Liver (tissue), 9 donors: ENCODE data around the gene CHST3. TPM values are rescaled to one million over a fixed set of nuclear protein-coding genes. Genes with fewer than 3 reads are reported as not detected.
A peak's percentile ranks its signal among the peaks of the same experiment; 100 is the strongest.

Source experiments
- DNase-seq: peaks from one replicate; pipeline ENCODE4 v3.0.0-alpha.2; 2017; ENCODE audit warnings: low spot score
- H3K27ac ChIP-seq, 2 donors: one replicate each; pipeline ENCODE4 v1.7.0; 2013; ENCODE audit warnings: inconsistent platforms in 2 of 2, low read length in 2 of 2, control low read depth in 1 of 2, low read depth in 1 of 2, mild to moderate bottlenecking in 1 of 2
- H3K27me3 ChIP-seq, 4 donors: one replicate each; pipeline versions ENCODE4 v1.6.1 to v1.7.0; 2013; ENCODE audit warnings: low read length in 3 of 4, inconsistent platforms in 1 of 4, mild to moderate bottlenecking in 1 of 4, moderate library complexity in 1 of 4; ENCODE audit not compliant: control insufficient read depth in 4 of 4, insufficient read depth in 4 of 4
- H3K36me3 ChIP-seq, 4 donors: one replicate each; pipeline versions ENCODE4 v1.6.1 to v1.7.0; 2013; ENCODE audit warnings: low read length in 3 of 4, mild to moderate bottlenecking in 3 of 4, low read depth in 1 of 4, moderate library complexity in 1 of 4; ENCODE audit not compliant: control insufficient read depth in 4 of 4, insufficient read depth in 3 of 4
- H3K4me1 ChIP-seq, 4 donors: one replicate each; pipeline versions ENCODE4 v1.6.1 to v1.7.0; 2013; ENCODE audit warnings: low read length in 3 of 4, mild to moderate bottlenecking in 3 of 4, moderate library complexity in 1 of 4; ENCODE audit not compliant: control insufficient read depth in 4 of 4, insufficient read depth in 4 of 4
- H3K4me3 ChIP-seq, 3 donors: one replicate each; pipeline versions ENCODE4 v1.6.1 to v1.7.0; 2013; ENCODE audit warnings: low read length in 3 of 3, control low read depth in 1 of 3, low read depth in 1 of 3, mild to moderate bottlenecking in 1 of 3
- H3K9ac ChIP-seq, 2 donors: one replicate each; pipeline ENCODE4 v1.7.0; 2013; ENCODE audit warnings: low read length in 2 of 2, mild to moderate bottlenecking in 2 of 2, moderate library complexity in 2 of 2, control low read depth in 1 of 2, low read depth in 1 of 2
- H3K9me3 ChIP-seq, 4 donors: one replicate each; pipeline versions ENCODE4 v1.6.1 to v1.7.0; 2013; ENCODE audit warnings: low read length in 3 of 4; ENCODE audit not compliant: control insufficient read depth in 4 of 4
- EGR1 ChIP-seq, 2 donors: IDR thresholded peaks; 2 replicates each; pipeline ENCODE4 v1.6.1; 2016 to 2018; ENCODE audit warnings: antibody characterized with exemption in 2 of 2, low read depth in 2 of 2
- FOXA2 ChIP-seq: IDR thresholded peaks from 2 replicates; pipeline ENCODE4 v1.6.1; 2016; ENCODE audit warnings: antibody characterized with exemption
- GABPA ChIP-seq, 2 donors: IDR thresholded peaks in 1 of 2; conservative IDR thresholded peaks in 1 of 2; 2 replicates each; pipeline ENCODE4 v1.6.1; 2016; ENCODE audit warnings: antibody characterized with exemption in 2 of 2, mild to moderate bottlenecking in 1 of 2, moderate library complexity in 1 of 2
- HNF4A ChIP-seq, 2 donors: conservative IDR thresholded peaks; 2 replicates each; pipeline ENCODE4 v1.6.1; 2016; ENCODE audit warnings: antibody characterized with exemption in 2 of 2, mild to moderate bottlenecking in 2 of 2
- HNF4G ChIP-seq: IDR thresholded peaks from 2 replicates; pipeline ENCODE4 v1.6.1; 2016; ENCODE audit warnings: antibody characterized with exemption
- JUND ChIP-seq, 2 donors: IDR thresholded peaks; 2 replicates each; pipeline ENCODE4 v1.6.1; 2016; ENCODE audit warnings: antibody characterized with exemption in 2 of 2
- NR2F2 ChIP-seq: IDR thresholded peaks from 2 replicates; pipeline ENCODE4 v1.6.1; 2016; ENCODE audit warnings: antibody characterized with exemption
- RAD21 ChIP-seq, 2 donors: IDR thresholded peaks; 2 replicates each; pipeline ENCODE4 v1.6.1; 2016; ENCODE audit warnings: antibody characterized with exemption in 2 of 2, mild to moderate bottlenecking in 2 of 2
- RXRA ChIP-seq, 2 donors: IDR thresholded peaks; 2 replicates each; pipeline ENCODE4 v1.6.1; 2017 to 2018; ENCODE audit warnings: antibody characterized with exemption in 2 of 2, mild to moderate bottlenecking in 1 of 2
- SP1 ChIP-seq: IDR thresholded peaks from 2 replicates; pipeline ENCODE4 v1.6.1; 2018; ENCODE audit warnings: antibody characterized with exemption, mild to moderate bottlenecking
- TAF1 ChIP-seq: conservative IDR thresholded peaks from 2 replicates; pipeline ENCODE4 v1.6.1; 2016; ENCODE audit warnings: antibody characterized with exemption, mild to moderate bottlenecking
- YY1 ChIP-seq: IDR thresholded peaks from 2 replicates; pipeline ENCODE4 v1.6.1; 2016; ENCODE audit warnings: antibody characterized with exemption, mild to moderate bottlenecking
- WGBS: extraction: QIAGEN DNeasy Blood & Tissue Kit; methylation state at CpG from one replicate; pipeline ENCODE4 v1.1.7; 2013; 5-methylcytosine and 5-hydroxymethylcytosine counted together
- polyA plus RNA-seq, 2 donors: library from polyadenylated mRNA; stranded (reverse) in 1 of 2; unstranded in 1 of 2; fragments of 200-250 nt in 1 of 2; fragments of >200 nt in 1 of 2; fragmentation: Nextera tagmentation in 1 of 2; extraction: Ambion mirVana in 1 of 2; gene quantifications; one replicate each; pipeline versions ENCODE4 v1.2.1 to v1.2.3, GENCODE V29; 2013 to 2015
- total RNA-seq, 2 donors: library from RNA; depleted of rRNA; stranded (reverse); fragments of >200 nt; gene quantifications; one replicate each; pipeline ENCODE4 v1.2.3, GENCODE V29; 2014
- TF ChIP-seq, protein P1 (sequence below): fragments of 150-350 bp; IDR thresholded peaks from 2 replicates; pipeline ENCODE4 v1.5.1; 2017; ENCODE audit warnings: improper control_type of control experiment, low read depth, low read length; ENCODE audit not compliant: missing input control
- TF ChIP-seq, protein P2 (sequence below): IDR thresholded peaks from 2 replicates; pipeline ENCODE4 v1.6.1; 2016; ENCODE audit warnings: antibody characterized with exemption, mild to moderate bottlenecking
- TF ChIP-seq, protein P3 (sequence below): IDR thresholded peaks from 2 replicates; pipeline ENCODE4 v1.6.1; 2016; ENCODE audit warnings: antibody characterized with exemption
- TF ChIP-seq, protein P4 (sequence below): IDR thresholded peaks from 2 replicates; pipeline ENCODE4 v1.6.1; 2016; ENCODE audit warnings: antibody characterized with exemption
- donor health status: healthy.
- donor health status: healthy.
- donor health status: healthy.
- donor health status: healthy.
- donor health status: healthy.

The CHST3 gene
- total and polyA plus RNA-seq, 4 donors: 0.29 to 4.3 (median 1.5) TPM

DNA sequence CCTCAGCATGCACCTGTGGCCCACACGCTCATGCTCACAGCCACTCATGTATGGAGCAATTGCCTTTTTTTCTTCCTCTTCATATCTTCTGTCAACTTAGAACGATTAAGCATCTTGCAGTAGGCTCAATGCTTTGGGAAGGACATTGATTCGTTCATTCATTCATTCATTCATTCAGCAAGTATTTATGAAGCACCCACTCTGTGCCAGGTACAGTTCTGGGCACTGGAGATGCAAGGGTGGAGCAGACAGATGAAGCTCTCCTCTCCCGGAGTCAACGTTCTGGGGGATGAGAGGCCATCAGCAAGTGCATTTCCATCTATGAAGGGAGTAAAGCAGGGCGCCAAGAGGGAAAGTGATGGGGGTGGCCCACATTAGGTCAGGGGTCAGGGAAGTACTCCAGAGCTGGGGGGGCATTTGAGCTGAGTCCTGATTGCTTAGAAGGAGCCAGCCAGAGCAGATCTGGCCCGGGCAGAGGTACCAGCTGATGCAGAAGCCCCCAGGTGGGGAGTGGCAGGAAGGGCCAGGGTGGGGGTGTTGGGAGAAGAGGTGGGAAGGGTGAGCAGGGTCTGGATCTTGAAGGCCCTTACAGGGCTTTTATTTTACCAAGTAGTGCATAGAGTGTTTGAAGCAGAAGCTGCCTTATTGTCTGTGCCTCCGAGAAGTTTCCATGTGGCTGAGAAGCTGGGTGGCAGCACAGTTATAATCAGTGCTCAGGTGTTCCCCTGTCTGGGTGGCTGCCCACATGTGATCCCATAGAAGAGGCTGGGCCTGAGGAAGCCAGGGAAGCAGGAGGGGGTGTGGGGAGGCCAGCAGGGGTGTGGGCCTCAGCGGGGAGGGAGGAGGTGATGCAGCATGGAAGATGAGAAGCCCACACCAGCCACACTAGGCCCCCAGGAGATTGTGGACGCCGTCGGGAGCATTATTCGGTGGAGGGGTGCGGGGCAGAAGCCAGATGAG lies 36.2 kb downstream of the CHST3 start:
- H3K4me3 ChIP-seq: no peak overlapping the region
- H3K27ac ChIP-seq: peak overlapping the region; percentile 10 to 55
- DNase-seq: no peak
- no peaks in the 10 kb centered on the region for H3K27me3 ChIP-seq
- H3K36me3 ChIP-seq: no peaks in the 10 kb centered on the region
- no peak for TF ChIP-seq RAD21 (IDR thresholded peaks at IDR 0.05)
- no peak for TF ChIP-seq TAF1
- TF ChIP-seq, protein P1, sequence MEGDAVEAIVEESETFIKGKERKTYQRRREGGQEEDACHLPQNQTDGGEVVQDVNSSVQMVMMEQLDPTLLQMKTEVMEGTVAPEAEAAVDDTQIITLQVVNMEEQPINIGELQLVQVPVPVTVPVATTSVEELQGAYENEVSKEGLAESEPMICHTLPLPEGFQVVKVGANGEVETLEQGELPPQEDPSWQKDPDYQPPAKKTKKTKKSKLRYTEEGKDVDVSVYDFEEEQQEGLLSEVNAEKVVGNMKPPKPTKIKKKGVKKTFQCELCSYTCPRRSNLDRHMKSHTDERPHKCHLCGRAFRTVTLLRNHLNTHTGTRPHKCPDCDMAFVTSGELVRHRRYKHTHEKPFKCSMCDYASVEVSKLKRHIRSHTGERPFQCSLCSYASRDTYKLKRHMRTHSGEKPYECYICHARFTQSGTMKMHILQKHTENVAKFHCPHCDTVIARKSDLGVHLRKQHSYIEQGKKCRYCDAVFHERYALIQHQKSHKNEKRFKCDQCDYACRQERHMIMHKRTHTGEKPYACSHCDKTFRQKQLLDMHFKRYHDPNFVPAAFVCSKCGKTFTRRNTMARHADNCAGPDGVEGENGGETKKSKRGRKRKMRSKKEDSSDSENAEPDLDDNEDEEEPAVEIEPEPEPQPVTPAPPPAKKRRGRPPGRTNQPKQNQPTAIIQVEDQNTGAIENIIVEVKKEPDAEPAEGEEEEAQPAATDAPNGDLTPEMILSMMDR: no peak
- TF ChIP-seq FOXA2: no peak
- no peak for TF ChIP-seq GABPA (IDR thresholded peaks at IDR 0.05 in 1 of 2, conservative IDR thresholded peaks at IDR 0.05 in 1 of 2)
- TF ChIP-seq SP1: no peak
- TF ChIP-seq RXRA (IDR thresholded peaks at IDR 0.05): no peak
- TF ChIP-seq, protein P2, sequence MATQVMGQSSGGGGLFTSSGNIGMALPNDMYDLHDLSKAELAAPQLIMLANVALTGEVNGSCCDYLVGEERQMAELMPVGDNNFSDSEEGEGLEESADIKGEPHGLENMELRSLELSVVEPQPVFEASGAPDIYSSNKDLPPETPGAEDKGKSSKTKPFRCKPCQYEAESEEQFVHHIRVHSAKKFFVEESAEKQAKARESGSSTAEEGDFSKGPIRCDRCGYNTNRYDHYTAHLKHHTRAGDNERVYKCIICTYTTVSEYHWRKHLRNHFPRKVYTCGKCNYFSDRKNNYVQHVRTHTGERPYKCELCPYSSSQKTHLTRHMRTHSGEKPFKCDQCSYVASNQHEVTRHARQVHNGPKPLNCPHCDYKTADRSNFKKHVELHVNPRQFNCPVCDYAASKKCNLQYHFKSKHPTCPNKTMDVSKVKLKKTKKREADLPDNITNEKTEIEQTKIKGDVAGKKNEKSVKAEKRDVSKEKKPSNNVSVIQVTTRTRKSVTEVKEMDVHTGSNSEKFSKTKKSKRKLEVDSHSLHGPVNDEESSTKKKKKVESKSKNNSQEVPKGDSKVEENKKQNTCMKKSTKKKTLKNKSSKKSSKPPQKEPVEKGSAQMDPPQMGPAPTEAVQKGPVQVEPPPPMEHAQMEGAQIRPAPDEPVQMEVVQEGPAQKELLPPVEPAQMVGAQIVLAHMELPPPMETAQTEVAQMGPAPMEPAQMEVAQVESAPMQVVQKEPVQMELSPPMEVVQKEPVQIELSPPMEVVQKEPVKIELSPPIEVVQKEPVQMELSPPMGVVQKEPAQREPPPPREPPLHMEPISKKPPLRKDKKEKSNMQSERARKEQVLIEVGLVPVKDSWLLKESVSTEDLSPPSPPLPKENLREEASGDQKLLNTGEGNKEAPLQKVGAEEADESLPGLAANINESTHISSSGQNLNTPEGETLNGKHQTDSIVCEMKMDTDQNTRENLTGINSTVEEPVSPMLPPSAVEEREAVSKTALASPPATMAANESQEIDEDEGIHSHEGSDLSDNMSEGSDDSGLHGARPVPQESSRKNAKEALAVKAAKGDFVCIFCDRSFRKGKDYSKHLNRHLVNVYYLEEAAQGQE: no peak
- no peaks in the 10 kb centered on the region for H3K9me3 ChIP-seq
- 82% methylated on average over 14 of the region's 14 CpGs for whole genome bisulfite sequencing
- H3K9ac ChIP-seq: no peak overlapping the region
- no peaks in the 10 kb centered on the region for H3K4me1 ChIP-seq

DNA sequence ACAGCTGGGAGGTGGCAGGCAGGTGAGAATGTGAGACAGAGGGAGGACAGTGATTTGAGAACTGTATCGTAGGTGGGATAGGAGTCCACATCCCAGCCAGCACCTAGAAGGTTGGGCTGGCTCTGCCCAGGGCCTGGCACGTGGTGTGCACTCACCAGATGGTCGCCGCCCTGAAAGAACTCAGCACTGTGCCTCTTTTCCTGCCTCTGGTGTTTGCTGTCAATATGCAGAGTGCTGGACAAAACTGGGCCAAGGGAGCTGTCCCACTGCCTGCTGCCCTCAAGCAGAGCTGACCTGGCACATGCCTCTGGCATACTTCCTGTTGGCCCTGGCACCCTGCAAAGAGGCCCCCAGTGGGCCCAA lies 36.8 kb downstream of the CHST3 start:
- WGBS: 84% methylated on average over 4 of the region's 4 CpGs
- H3K9me3 ChIP-seq: no peaks in the 10 kb centered on the region
- no peaks in the 10 kb centered on the region for H3K36me3 ChIP-seq
- H3K9ac ChIP-seq: no peak overlapping the region
- no peak overlapping the region for H3K4me3 ChIP-seq
- H3K27ac ChIP-seq: no peak overlapping the region
- DNase-seq: no peak
- H3K27me3 ChIP-seq: no peaks in the 10 kb centered on the region
- no peaks in the 10 kb centered on the region for H3K4me1 ChIP-seq
- TF ChIP-seq, protein P2: no peak
- TF ChIP-seq RXRA (IDR thresholded peaks at IDR 0.05): no peak
- TF ChIP-seq, protein P3, sequence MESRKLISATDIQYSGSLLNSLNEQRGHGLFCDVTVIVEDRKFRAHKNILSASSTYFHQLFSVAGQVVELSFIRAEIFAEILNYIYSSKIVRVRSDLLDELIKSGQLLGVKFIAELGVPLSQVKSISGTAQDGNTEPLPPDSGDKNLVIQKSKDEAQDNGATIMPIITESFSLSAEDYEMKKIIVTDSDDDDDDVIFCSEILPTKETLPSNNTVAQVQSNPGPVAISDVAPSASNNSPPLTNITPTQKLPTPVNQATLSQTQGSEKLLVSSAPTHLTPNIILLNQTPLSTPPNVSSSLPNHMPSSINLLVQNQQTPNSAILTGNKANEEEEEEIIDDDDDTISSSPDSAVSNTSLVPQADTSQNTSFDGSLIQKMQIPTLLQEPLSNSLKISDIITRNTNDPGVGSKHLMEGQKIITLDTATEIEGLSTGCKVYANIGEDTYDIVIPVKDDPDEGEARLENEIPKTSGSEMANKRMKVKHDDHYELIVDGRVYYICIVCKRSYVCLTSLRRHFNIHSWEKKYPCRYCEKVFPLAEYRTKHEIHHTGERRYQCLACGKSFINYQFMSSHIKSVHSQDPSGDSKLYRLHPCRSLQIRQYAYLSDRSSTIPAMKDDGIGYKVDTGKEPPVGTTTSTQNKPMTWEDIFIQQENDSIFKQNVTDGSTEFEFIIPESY: no peak
- TF ChIP-seq, protein P4, sequence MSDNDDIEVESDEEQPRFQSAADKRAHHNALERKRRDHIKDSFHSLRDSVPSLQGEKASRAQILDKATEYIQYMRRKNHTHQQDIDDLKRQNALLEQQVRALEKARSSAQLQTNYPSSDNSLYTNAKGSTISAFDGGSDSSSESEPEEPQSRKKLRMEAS: no peak
- no peak for TF ChIP-seq NR2F2
- TF ChIP-seq FOXA2: no peak
- TF ChIP-seq JUND (IDR thresholded peaks at IDR 0.05): no peak
- no peak for TF ChIP-seq YY1
- TF ChIP-seq, protein P1: no peak
- no peak for TF ChIP-seq TAF1
- no peak for TF ChIP-seq HNF4A (conservative IDR thresholded peaks at IDR 0.05)
- no peak for TF ChIP-seq EGR1 (IDR thresholded peaks at IDR 0.05; ENCODE audit: low read depth in 2 of 2)
- no peak for TF ChIP-seq HNF4G
- no peak for TF ChIP-seq RAD21 (IDR thresholded peaks at IDR 0.05)
- no peak for TF ChIP-seq GABPA (IDR thresholded peaks at IDR 0.05 in 1 of 2, conservative IDR thresholded peaks at IDR 0.05 in 1 of 2)
